Right lobe of liver (tissue), 4 donors: ENCODE results near the gene ACTG1.

Experiments
- CTCF ChIP-seq, 4 donors: fragments of 200-600 bp in 3 of 4; fragments of 450-650 bp in 1 of 4; IDR thresholded peaks; one replicate each; pipeline versions ENCODE4 v1.5.1 to v1.8.0; 2016 to 2022; ENCODE audit warnings: antibody characterized with exemption in 4 of 4, mild to moderate bottlenecking in 2 of 4
- POLR2A ChIP-seq: fragments of 450-650 bp; IDR thresholded peaks from one replicate; pipeline ENCODE4 v1.6.1; 2017; ENCODE audit warnings: antibody characterized with exemption, mild to moderate bottlenecking
- donor health status: DM: no; HTN: no; CAD: no.
- donor health status: DM: no; HTN: no; CAD: no.
- donor health status: DM: no; HTN: yes; CAD: no.

- TF ChIP-seq CTCF (IDR thresholded peaks at IDR 0.05): no peak
- no peak for TF ChIP-seq POLR2A
Measured at GRCh38 chr17:81523402-81524038, 10.9 kb upstream of the ACTG1 start.
